Lower lobe of right lung (tissue), 2 donors: Measurements from ENCODE around the gene STPG4. TPM values are rescaled to one million over a fixed set of nuclear protein-coding genes. Genes with fewer than 3 reads are reported as not detected.

Source experiments
- ATAC-seq, 2 donors: fragments of 200-7000 bp; cut with Tn5 transposase; one replicate each; pipeline ENCODE4 v1.9.1; 2020 to 2022; ENCODE audit warnings: mild to moderate bottlenecking in 2 of 2, moderate library complexity in 2 of 2
- DNase-seq: peaks from one replicate; pipeline ENCODE4 v3.0.0-alpha.2; 2020
- H3K27ac ChIP-seq: fragments of 200-600 bp; one replicate; pipeline ENCODE4 v1.8.0; 2022
- H3K27me3 ChIP-seq: fragments of 200-600 bp; one replicate; pipeline ENCODE4 v1.8.0; 2022; ENCODE audit warnings: low read depth
- H3K36me3 ChIP-seq: fragments of 200-600 bp; one replicate; pipeline ENCODE4 v1.8.0; 2022; ENCODE audit warnings: mild to moderate bottlenecking
- H3K4me1 ChIP-seq: fragments of 200-600 bp; one replicate; pipeline ENCODE4 v1.8.0; 2022
- H3K4me3 ChIP-seq: fragments of 200-600 bp; one replicate; pipeline ENCODE4 v1.8.0; 2022; ENCODE audit warnings: mild to moderate bottlenecking
- H3K9me3 ChIP-seq: fragments of 200-600 bp; one replicate; pipeline ENCODE4 v1.8.0; 2022
- intact Hi-C: fragments of 100-400 bp; cut with DNase I; formaldehyde crosslinking; loops from one replicate; pipeline ENCODE4 v1.11.0; 2022
- total RNA-seq: library from RNA; stranded (reverse); fragmentation: NEBNext Ultra II Directional; extraction: Animal tissue kit (Norgen Biotek cat#: 25700); gene quantifications from one replicate; pipeline ENCODE4 v1.2.1, GENCODE V29; 2021
- TF ChIP-seq, protein P1 (sequence below): fragments of 200-600 bp; IDR thresholded peaks from one replicate; pipeline ENCODE4 v1.8.0; 2022; ENCODE audit warnings: antibody characterized with exemption, mild to moderate bottlenecking
- donor health status: DM: no; HTN: yes; CAD: no; lungs with severe emphysema.

STPG4 gene
- total RNA-seq, 1 donor from 2014 or later, result 0.77 TPM

DNA sequence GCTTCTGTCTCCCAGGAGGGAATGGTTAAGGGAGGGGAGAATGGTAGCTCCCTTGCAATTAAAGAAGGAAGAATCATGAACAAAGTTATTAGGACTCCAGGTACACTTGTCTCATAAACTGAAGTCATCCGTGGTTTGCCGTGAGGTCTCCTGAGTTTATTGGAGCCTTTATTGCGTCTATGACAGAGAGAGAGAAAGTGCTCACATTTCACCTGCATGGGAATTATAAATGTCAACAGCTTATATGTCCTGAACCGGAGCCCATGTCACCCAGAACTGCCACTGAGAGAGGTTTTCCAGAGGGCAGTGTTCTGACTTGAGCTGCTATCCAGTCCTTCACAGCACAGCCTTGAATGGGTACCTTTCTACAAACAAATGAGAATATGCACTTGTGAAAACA, 104.3 kb downstream of the STPG4 start:
- Histone ChIP-seq H3K36me3 (peaks cover 83% of the 10 kb centered on the region), H3K27me3 (no peaks in the 10 kb centered on the region), H3K9me3 (no peaks in the 10 kb centered on the region), H3K27ac (no peak overlapping the region), H3K4me1 (peaks cover 7% of the 10 kb centered on the region), H3K4me3 (no peak overlapping the region)
- TF ChIP-seq, protein P1, sequence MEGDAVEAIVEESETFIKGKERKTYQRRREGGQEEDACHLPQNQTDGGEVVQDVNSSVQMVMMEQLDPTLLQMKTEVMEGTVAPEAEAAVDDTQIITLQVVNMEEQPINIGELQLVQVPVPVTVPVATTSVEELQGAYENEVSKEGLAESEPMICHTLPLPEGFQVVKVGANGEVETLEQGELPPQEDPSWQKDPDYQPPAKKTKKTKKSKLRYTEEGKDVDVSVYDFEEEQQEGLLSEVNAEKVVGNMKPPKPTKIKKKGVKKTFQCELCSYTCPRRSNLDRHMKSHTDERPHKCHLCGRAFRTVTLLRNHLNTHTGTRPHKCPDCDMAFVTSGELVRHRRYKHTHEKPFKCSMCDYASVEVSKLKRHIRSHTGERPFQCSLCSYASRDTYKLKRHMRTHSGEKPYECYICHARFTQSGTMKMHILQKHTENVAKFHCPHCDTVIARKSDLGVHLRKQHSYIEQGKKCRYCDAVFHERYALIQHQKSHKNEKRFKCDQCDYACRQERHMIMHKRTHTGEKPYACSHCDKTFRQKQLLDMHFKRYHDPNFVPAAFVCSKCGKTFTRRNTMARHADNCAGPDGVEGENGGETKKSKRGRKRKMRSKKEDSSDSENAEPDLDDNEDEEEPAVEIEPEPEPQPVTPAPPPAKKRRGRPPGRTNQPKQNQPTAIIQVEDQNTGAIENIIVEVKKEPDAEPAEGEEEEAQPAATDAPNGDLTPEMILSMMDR, result no peak
- ATAC-seq (no peak), DNase-seq (no peak)
- intact Hi-C loops, result no loop called here

DNA sequence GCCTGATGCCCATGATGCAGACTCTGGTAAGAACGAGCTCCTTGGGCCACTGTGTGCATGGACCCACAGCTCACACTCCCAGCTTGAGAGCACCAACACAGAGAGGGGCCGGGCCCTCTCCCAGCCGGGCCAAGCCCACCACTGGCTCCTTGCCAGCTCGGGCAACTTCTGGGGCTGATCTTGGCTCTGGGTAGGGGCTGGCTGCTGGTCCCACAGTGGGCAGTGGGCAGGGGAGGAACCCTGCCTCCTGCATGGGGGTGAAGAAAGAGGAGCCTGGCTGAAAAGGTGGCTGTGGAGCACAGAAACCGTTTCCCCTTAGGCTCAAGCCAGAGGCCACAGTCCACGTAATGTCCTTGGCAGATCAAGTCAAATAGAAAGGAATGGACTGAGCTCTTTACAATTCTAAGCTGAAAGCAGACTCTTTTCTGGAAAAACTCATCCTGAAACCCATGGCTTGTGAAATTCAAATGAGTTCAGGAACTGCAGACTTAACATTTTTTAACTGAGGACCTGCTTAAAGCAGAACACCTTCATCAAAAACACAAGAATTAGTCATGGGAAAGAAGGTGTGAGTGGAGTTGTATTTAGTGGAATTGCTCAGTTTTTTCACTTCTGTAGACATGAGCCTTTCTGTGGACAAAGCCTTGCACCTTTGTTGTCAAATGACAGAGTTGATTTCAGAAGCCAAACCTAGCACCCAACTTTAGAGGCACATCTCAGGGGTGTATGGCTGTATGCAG, 104.9 kb downstream of the STPG4 start:
- H3K36me3 ChIP-seq, result peaks cover 87% of the 10 kb centered on the region
- intact Hi-C loops, result no loop called here
- no peak overlapping the region for H3K27ac ChIP-seq

DNA sequence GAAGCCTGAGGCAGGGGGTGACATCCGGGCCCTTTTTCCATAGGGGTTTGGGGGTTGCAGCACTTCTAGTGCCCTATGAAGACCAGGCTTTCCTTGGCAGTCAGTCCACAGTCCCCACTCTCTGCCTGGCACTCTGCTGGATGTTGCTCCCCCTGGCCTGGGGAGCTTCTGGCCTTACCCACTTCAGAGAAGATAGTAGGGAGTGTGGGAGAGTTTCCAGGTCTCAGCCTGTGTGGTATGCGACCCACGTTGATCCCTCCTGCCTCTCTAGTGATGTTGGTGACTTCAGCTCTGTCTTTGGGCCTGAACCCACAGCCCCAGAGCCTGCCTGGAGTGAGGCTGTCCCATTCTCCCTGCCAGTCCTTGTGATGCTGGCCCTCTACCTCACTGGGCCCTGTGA, 105.6 kb downstream of the STPG4 start:
- intact Hi-C loops, result no loop called here
- Histone ChIP-seq H3K27ac (no peak overlapping the region), H3K36me3 (peaks cover 89% of the 10 kb centered on the region), H3K4me3 (no peak overlapping the region), H3K4me1 (no peaks in the 10 kb centered on the region), H3K9me3 (no peaks in the 10 kb centered on the region), H3K27me3 (no peaks in the 10 kb centered on the region)
- no peak for DNase-seq
- no peak for ATAC-seq
- TF ChIP-seq, protein P1, result no peak

More for the DNA sequence above, 104.9 kb downstream of the STPG4 start:
- peaks cover 1% of the 10 kb centered on the region for H3K4me1 ChIP-seq
- TF ChIP-seq, protein P1, result no peak
- no peak for DNase-seq
- H3K9me3 ChIP-seq, result no peaks in the 10 kb centered on the region
- H3K27me3 ChIP-seq, result no peaks in the 10 kb centered on the region
- no peak for ATAC-seq
- no peak overlapping the region for H3K4me3 ChIP-seq

DNA sequence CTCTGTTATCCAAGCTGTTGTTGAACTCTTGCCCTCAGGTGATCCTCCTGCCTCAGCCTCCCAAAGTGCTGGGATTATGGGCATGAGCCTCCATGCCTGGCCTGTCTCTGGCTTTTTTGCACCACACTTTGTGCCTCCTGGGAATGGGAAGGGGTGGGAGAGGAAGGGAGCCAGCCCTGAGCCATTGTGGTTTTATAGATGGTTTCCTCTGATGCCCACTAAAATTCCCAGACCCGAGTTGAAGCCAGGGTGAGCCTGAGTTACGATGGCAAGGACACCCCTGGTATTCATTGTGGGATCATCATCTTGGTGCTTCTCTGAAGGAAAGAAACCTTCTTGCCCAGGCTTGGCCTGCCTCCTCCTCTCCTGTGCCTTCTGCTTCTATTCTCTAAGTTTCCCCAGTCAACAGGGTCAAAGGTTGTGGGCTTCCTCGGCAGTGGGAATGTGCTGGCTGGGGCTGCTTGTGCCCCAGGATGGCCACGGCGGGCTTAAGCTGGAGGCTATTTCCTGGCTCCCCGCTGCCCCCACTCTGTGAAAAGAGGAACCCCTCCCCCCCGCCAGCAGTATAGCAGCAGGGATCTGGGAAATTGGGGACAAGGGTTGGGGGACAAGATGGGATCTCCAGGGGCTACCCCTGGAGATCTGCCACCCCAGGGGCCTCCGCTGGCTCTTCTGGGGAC, 106.2 kb downstream of the STPG4 start:
- Histone ChIP-seq H3K4me1 (peaks cover under 1% of the 10 kb centered on the region), H3K27ac (no peak overlapping the region), H3K27me3 (no peaks in the 10 kb centered on the region), H3K36me3 (peaks cover 89% of the 10 kb centered on the region), H3K9me3 (no peaks in the 10 kb centered on the region), H3K4me3 (no peak overlapping the region)
- no peak for DNase-seq
- ATAC-seq, result no peak
- intact Hi-C loops, result no loop called here
- TF ChIP-seq, protein P1, result no peak

DNA sequence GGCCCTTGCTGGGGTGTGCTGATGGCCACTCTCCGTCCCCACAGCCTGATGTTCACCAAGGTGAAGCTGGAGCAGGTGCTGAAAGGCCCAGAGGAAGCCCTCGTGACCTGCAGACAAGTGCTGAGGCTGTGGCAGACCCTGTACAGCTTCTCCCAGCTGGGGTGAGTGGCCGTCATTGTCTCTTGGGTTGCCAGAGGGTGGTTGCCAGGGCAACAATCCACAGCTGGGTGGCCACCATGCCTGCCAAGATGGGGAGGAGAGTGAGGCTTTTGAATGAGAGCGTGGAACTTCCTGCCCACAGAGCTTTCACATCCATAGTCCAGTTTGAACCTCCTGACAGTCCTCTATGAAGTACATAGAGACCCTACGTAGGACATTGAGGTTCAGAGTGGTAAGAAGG, 108.8 kb downstream of the STPG4 start:
- TF ChIP-seq, protein P1, result no peak
- H3K27ac ChIP-seq, result peak overlapping the region; percentile 36

More for the DNA sequence above, 108.8 kb downstream of the STPG4 start:
- H3K9me3 ChIP-seq, result no peaks in the 10 kb centered on the region
- H3K4me1 ChIP-seq, result peaks cover 26% of the 10 kb centered on the region
- H3K27me3 ChIP-seq, result no peaks in the 10 kb centered on the region
- H3K4me3 ChIP-seq, result no peak overlapping the region
- ATAC-seq (no peak), DNase-seq (no peak)
- H3K36me3 ChIP-seq, result peaks cover 69% of the 10 kb centered on the region
- intact Hi-C loops, result no loop called here
